Activated effector memory CD4-positive, alpha-beta T cell treated with Interleukin-2 at 50 U/mL for 16 hours (primary cell): ENCODE measurements around the gene HCLS1.
"Not testable (repeated sequence)": the region's sequence is repeated elsewhere in the genome, so short reads cannot be mapped to it uniquely, and the experiment has no call there.

Experiments used
- DNase-seq: peaks from one replicate; pipeline ENCODE4 v3.0.0-alpha.2; 2020

Gene HCLS1

GRCh38 chr3:121654493-121655385 lies 6.0 kb downstream of the HCLS1 start:
- no peak for DNase-seq

- DNase-seq, result no peak
Observed at GRCh38 chr3:121651684-121652083, 9.0 kb downstream of the HCLS1 start.

- DNase-seq, result no peak
Observed at GRCh38 chr3:121649645-121650044, 11.1 kb downstream of the HCLS1 start.

- DNase-seq, result no peak
Observed at GRCh38 chr3:121648219-121648958, 12.3 kb downstream of the HCLS1 start.

- DNase-seq, result no peak
Observed at GRCh38 chr3:121645054-121645453, 15.6 kb downstream of the HCLS1 start.

GRCh38 chr3:121642601-121643314 lies 17.9 kb downstream of the HCLS1 start:
- DNase-seq, result no peak

GRCh38 chr3:121641127-121641526 lies 19.6 kb downstream of the HCLS1 start:
- no peak for DNase-seq

GRCh38 chr3:121637922-121638321 lies 22.8 kb downstream of the HCLS1 start:
- no peak for DNase-seq

GRCh38 chr3:121630355-121630754 lies 30.3 kb downstream of the HCLS1 start:
- DNase-seq, result no peak

GRCh38 chr3:121629601-121630000 lies 31.1 kb downstream of the HCLS1 start:
- DNase-seq, result no peak

- DNase-seq, result no peak
Observed at GRCh38 chr3:121627622-121628021, 33.1 kb downstream of the HCLS1 start.

GRCh38 chr3:121627211-121627610 lies 33.5 kb downstream of the HCLS1 start:
- no peak for DNase-seq

- no peak for DNase-seq
Observed at GRCh38 chr3:121626495-121626894, 34.2 kb downstream of the HCLS1 start.

- no peak for DNase-seq
Observed at GRCh38 chr3:121624147-121624899, 36.4 kb downstream of the HCLS1 start.

- no peak for DNase-seq
Observed at GRCh38 chr3:121621491-121621890, 39.2 kb downstream of the HCLS1 start.

GRCh38 chr3:121619691-121620090 lies 41.0 kb downstream of the HCLS1 start:
- DNase-seq, result no peak

GRCh38 chr3:121606106-121606505 lies 54.6 kb downstream of the HCLS1 start:
- no peak for DNase-seq

GRCh38 chr3:121604759-121605158 lies 55.9 kb downstream of the HCLS1 start:
- no peak for DNase-seq

- no peak for DNase-seq
Observed at GRCh38 chr3:121601212-121601812, 59.4 kb downstream of the HCLS1 start.

- DNase-seq, result not testable (repeated sequence)
Observed at GRCh38 chr3:121599900-121600299, 60.8 kb downstream of the HCLS1 start.

- no peak for DNase-seq
Observed at GRCh38 chr3:121598564-121598963, 62.1 kb downstream of the HCLS1 start.

GRCh38 chr3:121595765-121596406 lies 64.8 kb downstream of the HCLS1 start:
- no peak for DNase-seq
